Immature natural killer cell (primary cell): ENCODE data around the gene CDK15. TPM values are rescaled to one million over a fixed set of nuclear protein-coding genes. Genes with fewer than 3 reads are reported as not detected.

ENCODE experiments used
- DNase-seq, 3 donors: peaks; one replicate each; pipeline ENCODE4 v3.0.0; 2022; ENCODE audit warnings: mixed read lengths in 1 of 3
- H3K27ac Mint-ChIP-seq, 6 donors: one replicate each; pipeline ENCODE4 v1.8.0; 2020; ENCODE audit warnings: mixed read lengths in 6 of 6, mild to moderate bottlenecking in 5 of 6, inconsistent platforms in 4 of 6, moderate library complexity in 3 of 6
- H3K27me3 Mint-ChIP-seq, 3 donors: one replicate each; pipeline ENCODE4 v1.8.0; 2020 to 2021; ENCODE audit warnings: low read depth in 3 of 3, mild to moderate bottlenecking in 3 of 3, mixed read lengths in 3 of 3, moderate library complexity in 3 of 3, inconsistent platforms in 1 of 3
- H3K36me3 Mint-ChIP-seq, 3 donors: one replicate each; pipeline ENCODE4 v1.8.0; 2020; ENCODE audit warnings: mixed read lengths in 3 of 3, inconsistent platforms in 2 of 3, mild to moderate bottlenecking in 2 of 3
- H3K4me1 Mint-ChIP-seq, 2 donors: one replicate each; pipeline ENCODE4 v1.8.0; 2020; ENCODE audit warnings: inconsistent platforms in 2 of 2, mild to moderate bottlenecking in 2 of 2, mixed read lengths in 2 of 2, moderate library complexity in 1 of 2
- H3K4me3 Mint-ChIP-seq, 5 donors: one replicate each; pipeline ENCODE4 v1.8.0; 2020; ENCODE audit warnings: mild to moderate bottlenecking in 5 of 5, mixed read lengths in 5 of 5, inconsistent platforms in 3 of 5, moderate library complexity in 3 of 5
- H3K9me3 Mint-ChIP-seq, 6 donors: one replicate each; pipeline ENCODE4 v1.8.0; 2020; ENCODE audit warnings: mild to moderate bottlenecking in 6 of 6, mixed read lengths in 6 of 6, inconsistent platforms in 4 of 6, moderate library complexity in 3 of 6
- polyA plus RNA-seq, 3 donors: library from polyadenylated mRNA; unstranded; fragments of 300-500 nt; fragmentation: Illumina TruSeq; gene quantifications; one replicate each; pipeline ENCODE4 v1.2.3, GENCODE V29; 2021

The CDK15 gene
- polyA plus RNA-seq, 3 donors from 2014 or later = not detected

- no peak overlapping the region for H3K4me3 Mint-ChIP-seq
- peaks cover 0 to 1% (median 0%) of the 10 kb centered on the region in 6 donors for H3K9me3 Mint-ChIP-seq
- H3K27me3 Mint-ChIP-seq = peaks cover 6 to 12% (median 8%) of the 10 kb centered on the region in 3 donors
- H3K27ac Mint-ChIP-seq = no peak overlapping the region
- no peaks in the 10 kb centered on the region for H3K4me1 Mint-ChIP-seq
- no peak for DNase-seq
- H3K36me3 Mint-ChIP-seq = no peaks in the 10 kb centered on the region
Observed at GRCh38 chr2:201924453-201924852, 118.1 kb downstream of the CDK15 start.

GRCh38 chr2:201925056-201925455 lies 118.7 kb downstream of the CDK15 start:
- H3K4me3 Mint-ChIP-seq = no peak overlapping the region
- H3K27me3 Mint-ChIP-seq = peaks cover 6 to 12% (median 8%) of the 10 kb centered on the region in 3 donors
- H3K36me3 Mint-ChIP-seq = no peaks in the 10 kb centered on the region
- no peaks in the 10 kb centered on the region for H3K4me1 Mint-ChIP-seq
- DNase-seq = no peak
- peaks cover 0 to 1% (median 0%) of the 10 kb centered on the region in 6 donors for H3K9me3 Mint-ChIP-seq
- no peak overlapping the region for H3K27ac Mint-ChIP-seq

GRCh38 chr2:201926067-201926466 lies 119.7 kb downstream of the CDK15 start:
- no peaks in the 10 kb centered on the region for H3K4me1 Mint-ChIP-seq
- peaks cover 0 to 1% (median 0%) of the 10 kb centered on the region in 6 donors for H3K9me3 Mint-ChIP-seq
- no peak overlapping the region for H3K27ac Mint-ChIP-seq
- DNase-seq = no peak
- H3K27me3 Mint-ChIP-seq = peaks cover 8 to 12% (median 11%) of the 10 kb centered on the region in 3 donors
- H3K4me3 Mint-ChIP-seq = no peak overlapping the region
- H3K36me3 Mint-ChIP-seq = no peaks in the 10 kb centered on the region

- Mint-ChIP-seq H3K4me1 (no peaks in the 10 kb centered on the region), H3K36me3 (no peaks in the 10 kb centered on the region), H3K27ac (no peak overlapping the region), H3K9me3 (no peaks in the 10 kb centered on the region), H3K27me3 (peaks cover 8 to 12% (median 8%) of the 10 kb centered on the region in 3 donors), H3K4me3 (no peak overlapping the region)
- no peak for DNase-seq
Observed at GRCh38 chr2:201928363-201928762, 122.0 kb downstream of the CDK15 start.

- Mint-ChIP-seq H3K27ac (no peak overlapping the region), H3K9me3 (no peaks in the 10 kb centered on the region), H3K4me1 (no peaks in the 10 kb centered on the region), H3K27me3 (peaks cover 8 to 12% (median 8%) of the 10 kb centered on the region in 3 donors), H3K4me3 (no peak overlapping the region), H3K36me3 (no peaks in the 10 kb centered on the region)
- no peak for DNase-seq
Observed at GRCh38 chr2:201929281-201930026, 123.1 kb downstream of the CDK15 start.

GRCh38 chr2:201930043-201930442 lies 123.7 kb downstream of the CDK15 start:
- Mint-ChIP-seq H3K4me3 (no peak overlapping the region), H3K27me3 (peaks cover 7 to 8% (median 7%) of the 10 kb centered on the region in 3 donors), H3K36me3 (no peaks in the 10 kb centered on the region), H3K27ac (no peak overlapping the region), H3K4me1 (no peaks in the 10 kb centered on the region), H3K9me3 (no peaks in the 10 kb centered on the region)
- no peak for DNase-seq

GRCh38 chr2:201930831-201931230 lies 124.5 kb downstream of the CDK15 start:
- Mint-ChIP-seq H3K4me1 (no peaks in the 10 kb centered on the region), H3K36me3 (no peaks in the 10 kb centered on the region), H3K27ac (no peak overlapping the region), H3K9me3 (no peaks in the 10 kb centered on the region), H3K4me3 (no peak overlapping the region), H3K27me3 (peaks cover 4 to 8% (median 7%) of the 10 kb centered on the region in 3 donors)
- DNase-seq = no peak

GRCh38 chr2:201931475-201931874 lies 125.1 kb downstream of the CDK15 start:
- no peaks in the 10 kb centered on the region for H3K9me3 Mint-ChIP-seq

GRCh38 chr2:201931951-201932350 lies 125.6 kb downstream of the CDK15 start:
- Mint-ChIP-seq H3K27me3 (peaks cover 4 to 6% (median 5%) of the 10 kb centered on the region in 3 donors), H3K4me3 (no peak overlapping the region), H3K36me3 (no peaks in the 10 kb centered on the region), H3K4me1 (no peaks in the 10 kb centered on the region), H3K9me3 (no peaks in the 10 kb centered on the region), H3K27ac (no peak overlapping the region)
- DNase-seq = no peak

More at GRCh38 chr2:201931475-201931874, 125.1 kb downstream of the CDK15 start:
- no peaks in the 10 kb centered on the region for H3K36me3 Mint-ChIP-seq
- no peaks in the 10 kb centered on the region for H3K4me1 Mint-ChIP-seq
- no peak overlapping the region for H3K27ac Mint-ChIP-seq
- no peak for DNase-seq
- H3K27me3 Mint-ChIP-seq = peaks cover 4 to 6% (median 5%) of the 10 kb centered on the region in 3 donors
- no peak overlapping the region for H3K4me3 Mint-ChIP-seq

GRCh38 chr2:201932511-201932910 lies 126.2 kb downstream of the CDK15 start:
- Mint-ChIP-seq H3K4me1 (no peaks in the 10 kb centered on the region), H3K27ac (no peak overlapping the region), H3K9me3 (no peaks in the 10 kb centered on the region), H3K27me3 (peaks cover 4 to 6% (median 5%) of the 10 kb centered on the region in 3 donors), H3K36me3 (no peaks in the 10 kb centered on the region), H3K4me3 (no peak overlapping the region)
- no peak for DNase-seq

GRCh38 chr2:201933792-201934237 lies 127.5 kb downstream of the CDK15 start:
- no peaks in the 10 kb centered on the region for H3K36me3 Mint-ChIP-seq
- H3K4me3 Mint-ChIP-seq = no peak overlapping the region
- peaks cover 2 to 8% (median 6%) of the 10 kb centered on the region in 3 donors for H3K27me3 Mint-ChIP-seq
- H3K27ac Mint-ChIP-seq = no peak overlapping the region
- H3K4me1 Mint-ChIP-seq = no peaks in the 10 kb centered on the region
- H3K9me3 Mint-ChIP-seq = peaks cover 0 to 1% (median 0%) of the 10 kb centered on the region in 6 donors
- DNase-seq = no peak

- H3K4me1 Mint-ChIP-seq = no peaks in the 10 kb centered on the region
- peaks cover 0 to 8% (median 0%) of the 10 kb centered on the region in 3 donors for H3K27me3 Mint-ChIP-seq
- no peaks in the 10 kb centered on the region for H3K36me3 Mint-ChIP-seq
- H3K27ac Mint-ChIP-seq = no peak overlapping the region
- H3K4me3 Mint-ChIP-seq = no peak overlapping the region
- peaks cover 0 to 1% (median 0%) of the 10 kb centered on the region in 6 donors for H3K9me3 Mint-ChIP-seq
- DNase-seq = no peak
Observed at GRCh38 chr2:201936817-201937216, 130.5 kb downstream of the CDK15 start.

- H3K27me3 Mint-ChIP-seq = peaks cover 0 to 12% (median 0%) of the 10 kb centered on the region in 3 donors
- no peak overlapping the region for H3K4me3 Mint-ChIP-seq
- no peak for DNase-seq
- H3K4me1 Mint-ChIP-seq = no peaks in the 10 kb centered on the region
- no peak overlapping the region for H3K27ac Mint-ChIP-seq
- no peaks in the 10 kb centered on the region for H3K36me3 Mint-ChIP-seq
- H3K9me3 Mint-ChIP-seq = peaks cover 0 to 1% (median 0%) of the 10 kb centered on the region in 6 donors
Observed at GRCh38 chr2:201937343-201937742, 131.0 kb downstream of the CDK15 start.

- Mint-ChIP-seq H3K27me3 (peaks cover 0 to 15% (median 0%) of the 10 kb centered on the region in 3 donors), H3K27ac (no peak overlapping the region), H3K4me1 (no peaks in the 10 kb centered on the region), H3K9me3 (peaks cover 0 to 1% (median 0%) of the 10 kb centered on the region in 6 donors), H3K4me3 (no peak overlapping the region), H3K36me3 (no peaks in the 10 kb centered on the region)
- no peak for DNase-seq
Observed at GRCh38 chr2:201938156-201938775, 131.9 kb downstream of the CDK15 start.
